GM19043 (cell line): ENCODE measurements around the gene PTPN12.

Experiments used
- ATAC-seq: cut with Tn5 transposase; IDR thresholded peaks from one replicate; pipeline ENCODE4 v1.9.1; 2021; ENCODE audit warnings: low read depth; ENCODE audit not compliant: unreplicated experiment

PTPN12 gene

DNA sequence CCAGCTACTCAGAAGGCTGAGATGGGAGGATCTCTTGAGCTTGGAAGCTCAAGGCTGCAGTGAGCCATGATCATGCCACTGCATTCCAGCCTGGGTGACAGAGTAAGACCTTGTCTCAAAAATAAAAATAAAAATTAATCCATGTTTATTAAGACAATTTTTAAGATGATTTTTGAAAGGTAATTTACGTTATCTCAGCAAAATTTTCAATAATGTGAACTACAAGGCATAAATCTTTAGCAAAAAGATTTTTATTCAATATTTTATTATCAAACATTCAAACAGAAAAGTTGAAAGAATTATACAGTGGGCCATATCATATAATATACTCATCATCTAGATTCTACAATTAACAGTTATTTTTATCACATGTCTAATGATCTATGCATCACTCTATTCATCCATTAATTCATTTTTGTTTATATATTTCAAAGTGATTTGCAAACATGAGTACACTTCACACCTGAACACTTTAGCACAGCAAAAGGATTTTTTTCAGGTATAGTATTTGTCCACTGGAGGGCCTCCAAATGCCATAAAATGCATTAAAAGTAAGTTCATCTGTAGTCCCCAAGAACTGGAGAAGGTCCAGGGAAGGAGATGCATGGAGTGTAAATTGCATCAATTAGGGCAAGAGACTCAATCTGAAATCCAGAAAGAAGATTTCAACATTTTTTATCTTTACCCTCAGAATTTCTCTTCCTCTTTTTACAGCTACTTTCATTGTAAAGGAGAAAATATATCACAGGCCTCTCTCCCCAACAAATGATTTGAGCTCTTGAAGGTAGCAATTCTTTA lies 120.5 kb downstream of the PTPN12 start:
- peak; percentile 53 for ATAC-seq

GRCh38 chr7:77658928-77659327 lies 121.8 kb downstream of the PTPN12 start:
- no peak for ATAC-seq

DNA sequence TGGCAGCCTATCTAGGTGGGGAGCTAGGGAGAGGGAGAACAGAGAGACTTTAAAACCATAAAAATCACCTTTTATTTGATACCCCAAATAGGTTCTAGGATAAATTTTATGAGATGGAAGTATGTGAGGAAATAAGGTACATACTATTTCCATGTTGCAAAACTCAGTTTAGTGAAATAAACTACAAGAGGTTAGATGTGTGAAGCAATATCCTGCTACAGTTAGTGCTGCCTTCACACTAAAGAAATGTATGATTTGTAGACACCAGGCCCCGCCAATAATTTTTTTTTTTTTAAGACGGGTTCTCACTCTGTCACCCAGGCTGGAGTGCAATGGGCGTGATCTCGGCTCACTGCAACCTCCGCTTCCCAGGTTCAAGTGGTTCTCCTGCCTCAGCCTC lies 124.7 kb downstream of the PTPN12 start:
- ATAC-seq: no peak

- ATAC-seq: no peak
These were observed 125.8 kb downstream of the PTPN12 start for GRCh38 chr7:77662869-77663268.

DNA sequence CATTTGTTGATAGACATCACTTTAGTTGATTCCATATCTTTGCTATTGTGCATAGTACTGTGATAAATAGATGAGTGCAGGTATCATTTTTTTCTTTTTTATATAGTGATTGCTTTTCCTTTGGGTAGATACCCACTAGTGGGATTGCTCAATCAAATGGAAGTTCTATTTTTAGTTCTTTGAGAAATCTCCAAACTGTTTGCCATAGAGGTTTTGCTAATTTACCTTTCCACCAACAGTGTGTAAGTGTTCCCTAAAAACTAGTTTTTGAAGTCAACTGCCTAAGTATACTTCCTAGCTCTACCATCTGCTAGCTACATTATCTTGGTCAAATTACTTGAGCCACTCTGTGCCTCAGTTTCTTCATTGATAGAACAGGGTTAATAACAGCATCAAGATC lies 127.6 kb downstream of the PTPN12 start:
- ATAC-seq: no peak

- no peak for ATAC-seq
These were observed 128.1 kb downstream of the PTPN12 start for GRCh38 chr7:77665161-77665560.

GRCh38 chr7:77667459-77668086 lies 130.5 kb downstream of the PTPN12 start:
- no peak for ATAC-seq

DNA sequence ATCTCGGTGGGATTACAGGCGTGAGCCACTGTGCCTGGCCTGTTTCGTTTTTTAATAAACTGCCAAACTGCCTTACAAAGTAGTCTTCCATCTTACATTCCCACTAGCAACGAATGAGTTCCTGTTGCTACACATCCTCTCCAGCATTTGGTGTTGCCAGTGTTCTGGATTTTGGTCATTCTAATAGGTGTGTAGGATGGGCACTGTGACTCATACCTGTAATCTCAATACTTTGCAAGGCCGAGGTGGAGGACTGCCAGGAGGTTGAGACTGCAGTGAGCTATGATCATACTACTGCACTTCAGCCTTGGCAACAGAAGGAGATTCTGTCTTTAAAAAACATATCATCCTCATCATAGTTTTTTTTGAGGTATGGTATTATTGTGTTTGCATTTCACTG lies 137.8 kb downstream of the PTPN12 start:
- ATAC-seq: no peak

- no peak for ATAC-seq
These were observed 142.5 kb downstream of the PTPN12 start for GRCh38 chr7:77679608-77680007.

- no peak for ATAC-seq
These were observed 143.2 kb downstream of the PTPN12 start for GRCh38 chr7:77680266-77680665.

DNA sequence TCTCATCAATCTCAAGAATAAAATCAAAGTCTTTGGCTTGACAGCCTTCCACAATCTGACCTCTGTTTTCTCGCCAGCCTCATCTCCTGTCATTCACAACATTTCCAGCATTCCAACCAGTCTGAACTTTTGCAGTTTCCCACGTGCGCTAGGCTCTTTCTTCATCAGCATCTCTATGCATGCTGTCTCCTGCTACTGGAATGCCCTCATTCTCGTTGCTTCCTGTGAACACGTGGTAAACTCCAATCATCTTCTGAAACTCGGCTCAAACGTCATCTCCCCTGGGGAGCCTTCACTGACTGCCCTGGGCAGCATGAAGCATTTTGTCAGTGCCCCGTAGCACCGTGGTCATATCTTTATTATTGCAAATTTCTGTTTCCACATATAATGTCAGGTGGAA lies 146.9 kb downstream of the PTPN12 start:
- no peak for ATAC-seq

- no peak for ATAC-seq
These were observed 148.1 kb downstream of the PTPN12 start for GRCh38 chr7:77685233-77685632.

DNA sequence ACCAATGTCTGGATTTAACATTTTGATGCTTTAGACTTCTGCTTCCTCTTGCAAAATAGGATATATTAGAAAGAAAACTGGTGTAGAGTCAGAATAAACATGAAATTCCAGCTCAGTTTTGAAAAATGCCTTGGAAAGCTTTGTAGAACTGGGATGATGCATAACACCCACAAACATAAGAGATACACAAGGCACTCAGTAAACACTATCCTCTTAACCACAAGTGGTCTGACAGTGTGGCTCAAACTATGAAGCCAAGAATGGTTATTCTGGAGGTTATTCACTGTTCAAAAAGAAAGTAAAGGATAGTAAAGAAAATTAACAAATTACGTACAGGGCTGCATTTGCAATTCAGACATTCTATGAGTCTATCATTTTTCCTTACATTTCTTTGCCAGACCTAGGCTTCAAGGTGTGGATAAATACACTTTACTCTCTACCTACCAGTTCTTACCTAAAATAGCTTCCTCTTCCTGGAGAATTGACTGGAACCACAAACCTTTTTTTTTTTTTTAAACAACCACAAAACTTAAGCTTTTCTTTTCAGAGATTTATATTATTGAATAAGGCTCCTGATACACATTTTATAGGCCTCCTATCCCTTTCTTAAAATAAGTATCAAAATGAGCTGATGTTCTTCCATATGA lies 150.1 kb downstream of the PTPN12 start:
- ATAC-seq: no peak

GRCh38 chr7:77687747-77688144 lies 150.7 kb downstream of the PTPN12 start:
- ATAC-seq: no peak
